ENCODE data around the gene FBXL3.

- TF ChIP-seq CTCF (optimal IDR thresholded peaks at IDR 0.05 in 1 of 3, IDR thresholded peaks at IDR 0.05 in 1 of 3, conservative IDR thresholded peaks at IDR 0.05 in 1 of 3; ENCODE audit: extremely low read depth in 1 of 3, insufficient read depth in 2 of 3, low read length in 3 of 3): no peak
- TF ChIP-seq EZH2 (IDR thresholded peaks at IDR 0.05; ENCODE audit: low read length): no peak
Measured at GRCh38 chr13:77048681-77049080, 21.7 kb upstream of the FBXL3 start.
